ENCODE data around the gene TRAFD1. TPM values are rescaled to one million over a fixed set of nuclear protein-coding genes. Genes with fewer than 3 reads are reported as not detected.
A peak's percentile ranks its signal among the peaks of the same experiment; 100 is the strongest.

The TRAFD1 gene
- total and polyA plus RNA-seq, 2 of the 13 experiments (the other 11 are each of a cell fraction or from before 2014, with no cell fraction given): 9.5 to 20.9 TPM

- TF ChIP-seq TOPORS (CRISPR knock-in tag; IDR thresholded peaks at IDR 0.05) (0 out of 2 replicates have a peak, but pooled peaks have one; percentile 67), CHD2 (IDR thresholded peaks at IDR 0.05; ENCODE audit: low read depth, low read length) (no peak), KAT8 (CRISPR knock-in tag; IDR thresholded peaks at IDR 0.05) (0 out of 2 replicates have a peak, but pooled peaks have one; percentile 21), NCOA2 (CRISPR knock-in tag; IDR thresholded peaks at IDR 0.05) (no peak), ISL2 (CRISPR knock-in tag; IDR thresholded peaks at IDR 0.05) (0 out of 2 replicates have a peak, but pooled peaks have one; percentile 18), HNF4A (CRISPR knock-in tag; IDR thresholded peaks at IDR 0.05) (peak; percentile 72), ATAD3A (CRISPR knock-in tag; IDR thresholded peaks at IDR 0.05) (no peak), SAP130 (CRISPR knock-in tag; IDR thresholded peaks at IDR 0.05; ENCODE audit: low read depth) (peak; percentile 43), ZMYM4 (CRISPR knock-in tag; IDR thresholded peaks at IDR 0.05) (no peak), ZFAT (CRISPR knock-in tag; conservative IDR thresholded peaks at IDR 0.05) (no peak), TEAD2 (CRISPR knock-in tag; IDR thresholded peaks at IDR 0.05) (no peak), ZNF138 (CRISPR knock-in tag; IDR thresholded peaks at IDR 0.05; ENCODE audit: low read depth) (no peak), ZSCAN29 (CRISPR knock-in tag; conservative IDR thresholded peaks at IDR 0.05) (no peak), ZNF225 (CRISPR knock-in tag; IDR thresholded peaks at IDR 0.05) (no peak), SIX4 (CRISPR knock-in tag; IDR thresholded peaks at IDR 0.05) (peak; percentile 98), ZNF432 (CRISPR knock-in tag; IDR thresholded peaks at IDR 0.05; ENCODE audit: borderline replicate concordance) (no peak), POLR2A (IDR thresholded peaks at IDR 0.05; ENCODE audit: insufficient read depth in 1 of 2, low read depth in 2 of 2, low read length in 2 of 2) (peak in 1 of 2 experiments; percentile 34; a peak in 1 of 4 replicates), FOXC1 (CRISPR knock-in tag; IDR thresholded peaks at IDR 0.05; ENCODE audit: borderline replicate concordance) (no peak), ARID3A (IDR thresholded peaks at IDR 0.05; ENCODE audit: low read depth, low read length) (peak; percentile 67; the same call in 1 of the 2 replicates), KAT7 (CRISPR knock-in tag; IDR thresholded peaks at IDR 0.05; ENCODE audit: borderline replicate concordance) (no peak), MAZ (IDR thresholded peaks at IDR 0.05; ENCODE audit: borderline replicate concordance, low read depth, low read length) (no peak), MAZ (CRISPR knock-in tag; IDR thresholded peaks at IDR 0.05; ENCODE audit: low read depth) (no peak)
- TF ChIP-seq, protein P1, sequence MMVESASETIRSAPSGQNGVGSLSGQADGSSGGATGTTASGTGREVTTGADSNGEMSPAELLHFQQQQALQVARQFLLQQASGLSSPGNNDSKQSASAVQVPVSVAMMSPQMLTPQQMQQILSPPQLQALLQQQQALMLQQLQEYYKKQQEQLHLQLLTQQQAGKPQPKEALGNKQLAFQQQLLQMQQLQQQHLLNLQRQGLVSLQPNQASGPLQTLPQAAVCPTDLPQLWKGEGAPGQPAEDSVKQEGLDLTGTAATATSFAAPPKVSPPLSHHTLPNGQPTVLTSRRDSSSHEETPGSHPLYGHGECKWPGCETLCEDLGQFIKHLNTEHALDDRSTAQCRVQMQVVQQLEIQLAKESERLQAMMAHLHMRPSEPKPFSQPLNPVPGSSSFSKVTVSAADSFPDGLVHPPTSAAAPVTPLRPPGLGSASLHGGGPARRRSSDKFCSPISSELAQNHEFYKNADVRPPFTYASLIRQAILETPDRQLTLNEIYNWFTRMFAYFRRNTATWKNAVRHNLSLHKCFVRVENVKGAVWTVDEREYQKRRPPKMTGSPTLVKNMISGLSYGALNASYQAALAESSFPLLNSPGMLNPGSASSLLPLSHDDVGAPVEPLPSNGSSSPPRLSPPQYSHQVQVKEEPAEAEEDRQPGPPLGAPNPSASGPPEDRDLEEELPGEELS (CRISPR knock-in tag; IDR thresholded peaks at IDR 0.05): peak; percentile 75
- TF ChIP-seq, protein P2, sequence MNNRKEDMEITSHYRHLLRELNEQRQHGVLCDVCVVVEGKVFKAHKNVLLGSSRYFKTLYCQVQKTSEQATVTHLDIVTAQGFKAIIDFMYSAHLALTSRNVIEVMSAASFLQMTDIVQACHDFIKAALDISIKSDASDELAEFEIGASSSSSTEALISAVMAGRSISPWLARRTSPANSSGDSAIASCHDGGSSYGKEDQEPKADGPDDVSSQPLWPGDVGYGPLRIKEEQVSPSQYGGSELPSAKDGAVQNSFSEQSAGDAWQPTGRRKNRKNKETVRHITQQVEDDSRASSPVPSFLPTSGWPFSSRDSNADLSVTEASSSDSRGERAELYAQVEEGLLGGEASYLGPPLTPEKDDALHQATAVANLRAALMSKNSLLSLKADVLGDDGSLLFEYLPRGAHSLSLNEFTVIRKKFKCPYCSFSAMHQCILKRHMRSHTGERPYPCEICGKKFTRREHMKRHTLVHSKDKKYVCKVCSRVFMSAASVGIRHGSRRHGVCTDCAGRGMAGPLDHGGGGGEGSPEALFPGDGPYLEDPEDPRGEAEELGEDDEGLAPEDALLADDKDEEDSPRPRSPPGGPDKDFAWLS (CRISPR knock-in tag; IDR thresholded peaks at IDR 0.05; ENCODE audit: borderline replicate concordance): no peak
- TF ChIP-seq, protein P3, sequence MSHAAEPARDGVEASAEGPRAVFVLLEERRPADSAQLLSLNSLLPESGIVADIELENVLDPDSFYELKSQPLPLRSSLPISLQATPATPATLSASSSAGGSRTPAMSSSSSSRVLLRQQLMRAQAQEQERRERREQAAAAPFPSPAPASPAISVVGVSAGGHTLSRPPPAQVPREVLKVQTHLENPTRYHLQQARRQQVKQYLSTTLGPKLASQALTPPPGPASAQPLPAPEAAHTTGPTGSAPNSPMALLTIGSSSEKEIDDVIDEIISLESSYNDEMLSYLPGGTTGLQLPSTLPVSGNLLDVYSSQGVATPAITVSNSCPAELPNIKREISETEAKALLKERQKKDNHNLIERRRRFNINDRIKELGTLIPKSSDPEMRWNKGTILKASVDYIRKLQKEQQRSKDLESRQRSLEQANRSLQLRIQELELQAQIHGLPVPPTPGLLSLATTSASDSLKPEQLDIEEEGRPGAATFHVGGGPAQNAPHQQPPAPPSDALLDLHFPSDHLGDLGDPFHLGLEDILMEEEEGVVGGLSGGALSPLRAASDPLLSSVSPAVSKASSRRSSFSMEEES (CRISPR knock-in tag; IDR thresholded peaks at IDR 0.05): no peak
Observed at GRCh38 chr12:112122823-112123690, 2.3 kb upstream of the TRAFD1 start (continued).
